AG04449 (cell line): Measurements from ENCODE around the gene CRABP2.

Experiments used
- CTCF ChIA-PET: fragments of 350-600 bp; formaldehyde crosslinking; extraction: SDS; loops from one replicate; lab custom pipeline; 2021; ENCODE audit warnings: antibody characterized with exemption; lab: Yijun Ruan, JAX
- POLR2A ChIA-PET: fragments of 400-600, 350-600 bp; formaldehyde crosslinking; extraction: SDS; loops from one replicate; lab custom pipeline; 2020; ENCODE audit warnings: antibody characterized with exemption, inconsistent platforms; lab: Yijun Ruan, JAX
- DNase-seq: peaks from one replicate; pipeline ENCODE4 v3.0.0-alpha.2; 2010; ENCODE audit warnings: low read depth, low spot score
- H3K4me3 ChIP-seq: 2 replicates; pipeline ENCODE4 v1.5.1; 2011; ENCODE audit warnings: low read depth, mild to moderate bottlenecking, control low read depth, low read length
- TF ChIP-seq, protein P1 (sequence below): IDR thresholded peaks from one replicate; pipeline ENCODE4 v1.5.1; 2011; ENCODE audit warnings: mild to moderate bottlenecking, moderate library complexity, low read length, control low read depth, inconsistent platforms; ENCODE audit not compliant: insufficient read depth; ENCODE audit errors: missing control alignments

Gene CRABP2

DNA sequence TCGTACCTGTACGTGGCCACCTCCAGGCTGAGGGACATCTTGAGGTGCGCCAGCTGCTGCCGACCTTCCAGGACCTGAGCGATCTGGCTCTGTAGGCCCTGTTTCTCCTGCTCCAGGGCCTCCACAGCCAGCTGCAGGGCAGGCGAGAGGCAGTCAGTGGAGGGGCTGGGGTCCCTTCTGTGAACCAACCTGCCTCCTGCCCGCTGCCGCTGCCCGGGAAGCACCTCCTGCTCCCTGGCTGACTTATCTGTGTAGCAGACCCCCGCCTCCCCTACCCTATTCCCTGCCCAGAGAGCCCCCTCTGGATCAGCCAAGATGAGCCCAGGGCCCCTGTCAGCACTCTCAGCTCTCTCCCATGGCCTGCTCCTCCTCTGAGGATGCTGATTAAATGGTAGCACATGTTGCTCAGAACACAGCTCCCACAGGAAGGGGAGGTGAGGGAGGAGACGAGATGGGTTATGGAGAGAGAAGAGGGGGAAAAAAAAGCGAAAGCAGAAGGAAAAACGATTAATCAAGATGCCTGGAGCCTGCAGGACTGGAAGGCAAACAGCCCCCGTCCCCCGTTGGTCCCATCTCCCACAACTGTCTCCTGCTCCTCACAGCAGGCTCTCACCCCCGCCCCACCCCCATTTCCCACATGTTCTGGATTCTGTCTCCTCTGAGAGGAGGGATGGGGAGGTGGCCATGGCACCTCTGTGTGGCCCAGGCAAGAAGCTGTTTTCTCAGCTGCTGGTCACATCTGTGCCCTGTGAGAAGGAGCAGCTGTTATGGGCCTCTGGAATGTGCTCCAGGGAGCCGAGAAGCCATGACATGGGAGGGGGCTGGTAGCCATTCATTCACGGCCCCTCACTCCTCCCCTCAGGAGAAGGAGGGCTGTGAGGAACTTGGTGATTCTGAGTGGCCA is 29.9 kb downstream of the CRABP2 start:
- ChIA-PET CTCF (interaction anchor here (0.5 to 49.8 kb wide), 12 partner anchors 8 to 289 kb away, joined by 3 to 2951 read pairs (median 8); partner anchors contain the start of genes CRABP2, ISG20L2, METTL25B and NTRK1), POLR2A (interaction anchor here (0.9 to 2.9 kb wide), 3 partner anchors 9 to 54 kb away, joined by 3 to 14 read pairs (median 4); partner anchors contain the start of gene ISG20L2)
- TF ChIP-seq, protein P1, sequence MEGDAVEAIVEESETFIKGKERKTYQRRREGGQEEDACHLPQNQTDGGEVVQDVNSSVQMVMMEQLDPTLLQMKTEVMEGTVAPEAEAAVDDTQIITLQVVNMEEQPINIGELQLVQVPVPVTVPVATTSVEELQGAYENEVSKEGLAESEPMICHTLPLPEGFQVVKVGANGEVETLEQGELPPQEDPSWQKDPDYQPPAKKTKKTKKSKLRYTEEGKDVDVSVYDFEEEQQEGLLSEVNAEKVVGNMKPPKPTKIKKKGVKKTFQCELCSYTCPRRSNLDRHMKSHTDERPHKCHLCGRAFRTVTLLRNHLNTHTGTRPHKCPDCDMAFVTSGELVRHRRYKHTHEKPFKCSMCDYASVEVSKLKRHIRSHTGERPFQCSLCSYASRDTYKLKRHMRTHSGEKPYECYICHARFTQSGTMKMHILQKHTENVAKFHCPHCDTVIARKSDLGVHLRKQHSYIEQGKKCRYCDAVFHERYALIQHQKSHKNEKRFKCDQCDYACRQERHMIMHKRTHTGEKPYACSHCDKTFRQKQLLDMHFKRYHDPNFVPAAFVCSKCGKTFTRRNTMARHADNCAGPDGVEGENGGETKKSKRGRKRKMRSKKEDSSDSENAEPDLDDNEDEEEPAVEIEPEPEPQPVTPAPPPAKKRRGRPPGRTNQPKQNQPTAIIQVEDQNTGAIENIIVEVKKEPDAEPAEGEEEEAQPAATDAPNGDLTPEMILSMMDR = no peak
- peak overlapping the region; percentile 51 for H3K4me3 ChIP-seq
- DNase-seq = no peak

GRCh38 chr1:156673387-156674121 is 31.8 kb downstream of the CRABP2 start:
- no peak for DNase-seq
- no peak overlapping the region for H3K4me3 ChIP-seq
- TF ChIP-seq, protein P1 = no peak
- ChIA-PET POLR2A (no interaction called here), CTCF (interaction anchor here (1.0 to 49.8 kb wide), 5 partner anchors 9 to 47 kb away, joined by 6 to 2951 read pairs (median 341); partner anchors contain the start of genes CRABP2, ISG20L2 and METTL25B)

DNA sequence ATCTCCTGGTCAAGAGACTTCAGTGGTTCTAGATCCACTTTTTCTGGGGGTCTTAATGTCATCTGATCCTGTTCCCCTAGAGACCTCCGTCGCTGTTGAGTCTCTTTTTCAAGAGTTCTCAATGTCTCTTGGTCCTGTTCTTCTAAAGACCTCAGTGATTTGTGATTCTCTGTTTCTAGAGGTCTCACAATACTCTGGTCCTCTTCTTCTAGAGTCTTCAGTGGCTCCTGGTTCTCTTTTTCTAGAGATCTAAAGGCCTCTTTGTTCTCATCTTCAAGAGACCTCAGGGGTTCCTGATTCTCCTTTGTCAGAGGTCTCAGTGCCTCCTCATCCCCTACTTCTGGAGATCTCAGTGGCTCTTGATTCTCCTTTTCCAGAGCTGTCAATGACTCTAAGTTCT is 33.6 kb downstream of the CRABP2 start:
- CTCF ChIA-PET = interaction anchor here (1.8 to 49.8 kb wide), 4 partner anchors 13 to 46 kb away, joined by 6 to 2951 read pairs (median 419); partner anchors contain the start of genes CRABP2, ISG20L2 and METTL25B
- TF ChIP-seq, protein P1 = no peak
- no peak for DNase-seq

DNA sequence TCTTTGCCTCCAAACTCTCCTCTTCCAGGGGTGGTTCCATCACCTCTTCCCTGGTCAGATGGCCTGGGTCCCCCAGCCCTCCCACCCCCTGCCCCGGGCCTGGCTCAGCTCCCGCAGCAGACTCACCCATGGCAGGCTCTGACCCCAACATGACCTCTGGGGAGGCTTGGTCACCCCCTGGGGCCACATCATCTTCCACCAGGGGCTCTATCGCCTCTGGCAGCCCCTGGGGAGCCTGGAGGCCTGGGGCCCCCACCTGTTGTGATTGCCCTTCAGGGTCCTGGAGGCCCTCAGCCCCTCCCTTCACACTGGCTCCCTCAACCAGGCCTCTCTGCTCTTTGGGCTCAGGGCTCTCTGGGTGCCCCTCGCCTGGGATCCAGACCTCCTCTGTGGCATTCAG is 34.6 kb downstream of the CRABP2 start:
- POLR2A ChIA-PET = no interaction called here

More for the DNA sequence above, 33.6 kb downstream of the CRABP2 start:
- H3K4me3 ChIP-seq = no peak overlapping the region
- POLR2A ChIA-PET = no interaction called here

GRCh38 chr1:156670359-156670758 is 35.0 kb downstream of the CRABP2 start:
- no peak overlapping the region for H3K4me3 ChIP-seq
- DNase-seq = no peak
- TF ChIP-seq, protein P1 = no peak
- ChIA-PET CTCF (interaction anchor here (0.8 to 49.8 kb wide), 6 partner anchors 11 to 47 kb away, joined by 3 to 2951 read pairs (median 169); partner anchors contain the start of genes CRABP2, ISG20L2 and METTL25B), POLR2A (no interaction called here)

More for the DNA sequence above, 34.6 kb downstream of the CRABP2 start:
- H3K4me3 ChIP-seq = no peak overlapping the region
- CTCF ChIA-PET = interaction anchor here (1.1 to 49.8 kb wide), 5 partner anchors 12 to 47 kb away, joined by 4 to 2951 read pairs (median 332); partner anchors contain the start of genes CRABP2, ISG20L2 and METTL25B
- no peak for DNase-seq
- TF ChIP-seq, protein P1 = no peak
